NCI-H2081 treated with DMSO at 0.1 percent for 48 hours (cell line): ENCODE measurements around the gene CFAP58.

Experiments used
- DNase-seq: peaks from one replicate; lab custom pipeline; 2025; lab: John Stamatoyannopoulos, UW

CFAP58 gene

GRCh38 chr10:104374591-104374990, 21.0 kb downstream of the CFAP58 start:
- DNase-seq = no peak

GRCh38 chr10:104376784-104377300, 23.2 kb downstream of the CFAP58 start:
- no peak for DNase-seq

- no peak for DNase-seq
Measured at GRCh38 chr10:104380336-104380735, 26.7 kb downstream of the CFAP58 start.

DNA sequence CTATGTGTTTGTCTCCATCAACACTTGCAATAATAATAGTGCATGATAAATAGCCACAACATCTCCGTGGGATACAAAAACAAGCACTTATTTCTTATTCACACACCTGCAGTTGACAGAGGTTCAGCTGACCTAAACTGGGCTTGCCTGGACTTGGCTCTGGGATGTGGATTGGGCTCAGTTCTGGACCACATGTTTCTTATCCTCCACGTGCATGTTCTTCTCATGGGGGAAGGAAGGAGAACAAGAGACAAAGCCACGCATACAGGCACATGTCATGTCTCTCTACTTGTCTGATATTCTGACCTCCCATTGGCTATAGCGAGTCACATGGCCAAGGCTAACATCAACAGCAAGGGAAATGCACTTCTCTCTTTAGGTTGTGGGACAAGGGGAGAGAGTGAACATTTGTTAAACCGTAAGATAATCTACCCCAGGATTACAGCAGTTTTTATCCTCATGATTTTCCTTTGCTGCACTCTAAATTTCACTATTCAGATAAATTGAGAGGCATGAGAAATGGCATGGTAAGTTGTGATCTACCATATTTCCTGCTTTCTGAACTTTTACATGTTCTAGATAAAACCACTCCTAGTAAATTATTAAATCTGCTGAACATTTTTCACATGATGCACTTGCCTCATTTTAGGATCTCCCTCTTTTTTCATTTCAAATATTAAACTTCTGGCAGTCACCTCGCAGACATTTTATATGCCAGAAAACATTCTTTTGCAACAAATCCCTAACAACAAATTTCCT, 33.7 kb downstream of the CFAP58 start:
- DNase-seq = no peak

DNA sequence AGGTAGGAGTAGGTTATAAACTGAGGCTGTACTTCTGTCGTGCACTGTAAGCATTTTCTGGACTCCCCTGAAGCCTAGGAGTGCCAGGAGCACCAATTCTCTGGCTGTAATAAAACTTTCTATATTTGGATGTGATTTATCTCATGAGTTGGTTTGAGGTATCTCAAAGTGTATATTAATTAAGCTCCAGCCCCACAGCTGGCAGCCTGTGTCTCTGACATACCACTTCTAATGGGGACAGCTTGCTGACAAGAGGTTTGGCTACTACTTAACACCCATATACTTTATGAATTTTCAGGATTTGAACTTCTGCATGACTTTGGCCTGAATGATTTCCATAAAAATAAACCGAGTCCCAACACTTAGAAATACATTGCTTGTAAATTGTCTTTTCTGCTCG, 35.2 kb downstream of the CFAP58 start:
- no peak for DNase-seq

GRCh38 chr10:104391150-104391968, 37.7 kb downstream of the CFAP58 start:
- no peak for DNase-seq

DNA sequence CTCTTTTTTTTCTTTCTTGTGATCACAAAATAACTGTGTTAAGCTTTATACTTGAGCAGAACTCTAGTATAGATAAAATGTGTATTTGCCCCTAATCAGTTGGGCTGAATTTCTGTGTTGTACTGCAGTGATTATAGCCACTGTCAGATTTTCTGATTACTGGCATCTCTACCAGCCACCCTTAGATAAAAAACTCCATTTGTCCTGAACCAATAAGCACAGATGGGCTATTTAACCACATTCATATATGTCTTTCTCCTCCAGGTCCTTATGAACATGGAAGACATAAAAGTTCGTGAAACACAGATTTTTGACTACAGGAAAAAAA, 38.3 kb downstream of the CFAP58 start:
- DNase-seq = no peak

- DNase-seq = no peak
Measured at GRCh38 chr10:104393387-104393786, 39.8 kb downstream of the CFAP58 start.

- DNase-seq = no peak
Measured at GRCh38 chr10:104396581-104396980, 42.9 kb downstream of the CFAP58 start.

DNA sequence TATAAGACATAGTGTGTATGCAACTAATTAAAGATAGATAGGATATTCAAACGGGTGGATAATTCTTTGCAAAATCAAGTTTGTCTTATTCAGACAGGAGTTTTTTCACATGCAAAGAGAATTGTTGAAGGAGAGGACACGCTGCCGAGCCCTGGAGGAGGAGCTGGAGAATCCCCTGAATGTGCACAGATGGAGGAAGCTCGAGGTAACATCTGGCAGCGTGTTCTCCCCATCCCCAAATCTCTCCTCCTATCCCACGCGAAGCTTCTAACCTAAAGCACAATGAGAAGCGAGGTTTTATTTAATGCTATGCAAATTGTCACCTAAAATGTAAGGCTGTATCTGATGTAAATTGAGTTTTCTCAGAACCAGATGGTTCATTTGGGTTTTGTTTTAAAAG, 50.0 kb downstream of the CFAP58 start:
- DNase-seq = no peak

GRCh38 chr10:104406715-104407650, 53.4 kb downstream of the CFAP58 start:
- no peak for DNase-seq

DNA sequence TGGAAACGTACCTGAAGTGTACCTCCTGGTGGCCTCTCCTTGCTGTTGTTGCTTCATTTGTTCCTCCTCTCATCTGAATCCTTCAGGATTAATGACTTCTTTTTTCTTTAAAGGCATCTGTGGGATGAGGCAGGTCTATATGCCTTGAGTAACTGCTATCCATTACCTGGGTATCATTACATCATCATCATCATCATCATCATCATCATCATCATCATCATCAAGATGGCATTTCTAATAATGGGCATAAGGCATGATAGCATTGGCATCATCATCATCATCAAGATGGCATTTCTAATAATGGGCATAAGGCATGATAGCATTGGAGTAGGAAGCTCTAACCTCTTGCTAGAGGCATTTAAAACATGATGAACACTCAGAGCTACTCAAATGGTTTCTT, 59.9 kb downstream of the CFAP58 start:
- no peak for DNase-seq

- no peak for DNase-seq
Measured at GRCh38 chr10:104415526-104416165, 62.0 kb downstream of the CFAP58 start.

DNA sequence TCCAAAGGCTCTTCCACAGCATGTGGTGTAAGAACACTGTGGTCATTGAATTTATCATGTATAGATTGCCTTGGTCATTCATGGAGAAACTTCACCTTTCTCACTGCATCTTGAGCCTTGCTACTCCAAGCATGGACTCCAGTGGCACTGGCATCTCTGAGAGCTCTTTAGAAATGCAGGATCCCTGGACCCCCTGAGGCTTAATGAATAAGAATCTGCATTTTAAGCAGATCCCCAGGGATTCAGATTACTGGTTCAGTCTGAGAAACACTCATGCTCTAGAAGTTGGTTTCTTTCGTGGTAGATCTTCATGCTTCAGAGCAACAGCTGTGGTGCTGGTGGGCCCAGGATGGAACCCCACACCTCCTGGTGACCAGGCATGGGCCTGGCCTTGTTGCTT, 63.2 kb downstream of the CFAP58 start:
- no peak for DNase-seq

DNA sequence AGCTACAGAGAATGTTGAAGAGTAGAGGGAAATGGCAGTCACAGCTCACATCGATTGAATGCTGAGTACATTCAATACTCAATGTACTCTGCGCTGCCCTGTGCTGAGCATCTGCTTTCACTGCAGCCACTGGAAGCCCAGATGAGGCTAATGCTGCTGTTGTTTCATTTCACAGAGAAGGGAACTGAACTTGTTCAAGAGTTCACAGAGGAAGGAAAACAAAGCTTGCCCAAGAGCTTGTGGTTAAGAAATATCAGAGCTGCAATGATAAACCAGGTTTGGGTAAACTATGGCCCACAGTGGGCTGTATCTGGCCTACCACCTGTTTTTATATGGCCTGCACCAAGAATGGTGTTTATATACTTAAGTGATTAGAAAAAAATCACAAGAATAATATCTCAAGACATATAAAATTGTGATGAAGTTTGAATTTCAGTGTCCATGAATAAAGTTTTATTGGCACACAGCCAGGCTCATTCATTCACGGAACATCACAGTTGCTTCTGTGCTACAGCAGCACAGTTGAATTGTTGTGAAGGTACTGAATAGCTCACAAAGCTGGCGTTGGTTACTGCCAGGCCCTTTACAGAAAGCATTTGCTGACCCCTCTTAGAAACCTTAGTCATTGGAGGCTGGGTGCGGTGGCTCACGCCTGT, 64.1 kb downstream of the CFAP58 start:
- no peak for DNase-seq

- no peak for DNase-seq
Measured at GRCh38 chr10:104424719-104425118, 71.1 kb downstream of the CFAP58 start.

DNA sequence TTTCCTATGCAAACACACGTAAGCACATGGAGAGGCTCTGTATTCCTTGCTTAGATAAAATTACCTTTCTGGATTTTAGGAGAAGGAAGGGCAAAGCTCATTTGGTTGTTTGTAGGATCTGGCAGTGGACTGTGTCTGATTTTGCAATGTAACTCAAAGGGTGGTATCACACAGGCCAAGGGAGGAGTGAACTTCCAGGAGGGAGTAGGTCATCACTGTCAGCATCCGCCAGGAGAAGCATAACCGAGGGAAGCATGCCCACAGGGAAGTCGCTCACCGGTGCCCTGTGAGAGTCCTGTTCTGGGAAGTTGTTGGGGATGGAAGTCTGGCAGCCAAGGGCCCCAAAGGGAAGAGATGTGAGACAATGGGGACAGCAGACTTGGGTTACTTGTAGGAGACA, 74.4 kb downstream of the CFAP58 start:
- no peak for DNase-seq

GRCh38 chr10:104429846-104430245, 76.2 kb downstream of the CFAP58 start:
- no peak for DNase-seq

GRCh38 chr10:104430360-104430759, 76.7 kb downstream of the CFAP58 start:
- DNase-seq = no peak

DNA sequence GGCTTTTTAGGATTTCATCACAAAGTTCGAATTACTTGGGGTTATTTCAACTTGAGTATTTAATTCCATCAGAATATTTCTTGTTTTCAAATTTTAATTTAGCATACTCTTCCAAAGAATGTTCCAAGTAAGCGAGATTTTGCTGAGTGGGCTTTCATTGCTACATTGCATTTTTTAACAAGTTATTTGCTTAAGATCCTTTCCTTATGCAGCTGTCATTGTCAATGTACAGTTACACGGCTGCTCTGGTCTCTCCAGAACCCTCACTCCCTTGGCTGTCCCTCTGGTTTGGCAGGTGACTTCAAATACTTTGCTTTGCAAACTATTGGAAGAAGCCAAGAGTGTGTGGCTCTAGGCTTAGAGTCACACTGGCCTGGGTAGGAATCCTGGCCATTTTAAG, 80.0 kb downstream of the CFAP58 start:
- DNase-seq = no peak

DNA sequence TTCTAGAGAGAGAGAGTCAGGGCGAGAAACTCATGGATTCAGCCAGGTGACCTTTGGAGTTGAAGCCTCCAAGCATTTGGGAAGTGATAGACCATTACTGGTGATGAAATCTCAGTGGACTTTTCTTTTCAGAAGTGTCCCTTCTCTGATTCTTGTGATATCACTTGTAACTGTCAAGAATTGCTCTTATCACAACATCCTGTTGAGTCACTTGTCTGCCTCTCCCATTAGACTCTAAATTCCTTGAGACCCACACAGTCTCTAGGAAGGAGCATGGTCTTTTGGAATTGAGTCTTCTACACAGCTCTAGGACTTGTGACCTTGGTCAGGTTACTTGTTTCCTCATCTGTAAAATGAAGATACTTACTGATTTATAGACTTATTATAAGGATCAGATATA, 81.0 kb downstream of the CFAP58 start:
- no peak for DNase-seq
